ENCODE measurements around the gene HGS. TPM values are rescaled to one million over a fixed set of nuclear protein-coding genes. Genes with fewer than 3 reads are reported as not detected.

Gene HGS
- polyA plus RNA-seq, 1 donor from 2014 or later, result 81.1 TPM

DNA sequence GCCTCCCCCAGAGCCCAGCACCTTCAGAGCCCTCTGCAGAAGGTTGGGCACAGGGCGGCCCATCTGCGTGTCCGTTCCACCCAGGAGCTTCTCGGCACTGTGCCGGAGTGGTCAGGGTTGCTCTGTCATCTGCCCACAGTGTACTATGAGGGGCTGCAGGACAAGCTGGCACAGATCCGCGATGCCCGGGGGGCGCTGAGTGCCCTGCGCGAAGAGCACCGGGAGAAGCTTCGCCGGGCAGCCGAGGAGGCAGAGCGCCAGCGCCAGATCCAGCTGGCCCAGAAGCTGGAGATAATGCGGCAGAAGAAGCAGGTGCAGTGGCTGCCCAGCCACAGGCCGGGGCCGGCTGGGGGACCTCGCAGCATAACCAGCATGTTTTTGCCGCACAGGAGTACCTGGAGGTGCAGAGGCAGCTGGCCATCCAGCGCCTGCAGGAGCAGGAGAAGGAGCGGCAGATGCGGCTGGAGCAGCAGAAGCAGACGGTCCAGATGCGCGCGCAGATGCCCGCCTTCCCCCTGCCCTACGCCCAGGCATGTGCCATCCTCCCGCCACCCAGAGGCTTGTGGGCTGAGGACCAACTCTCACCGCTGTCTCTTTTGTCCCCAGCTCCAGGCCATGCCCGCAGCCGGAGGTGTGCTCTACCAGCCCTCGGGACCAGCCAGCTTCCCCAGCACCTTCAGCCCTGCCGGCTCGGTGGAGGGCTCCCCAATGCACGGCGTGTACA lies 12.6 kb downstream of the HGS start:
- H3F3A ChIP-seq (ENCODE audit: insufficient read depth, low read length, poor library complexity, severe bottlenecking), result no peaks in the 10 kb centered on the region
- H3K79me2 ChIP-seq (replicated peaks; ENCODE audit: insufficient read depth, low read length), result no peaks in the 10 kb centered on the region
- H3K9ac ChIP-seq (ENCODE audit: low read length), result no peak overlapping the region
- no peaks in the 10 kb centered on the region for H3K9me3 ChIP-seq (ENCODE audit: low read length)
- no peak overlapping the region for H3K4me3 ChIP-seq (ENCODE audit: low read length)
- no peaks in the 10 kb centered on the region for H4K20me1 ChIP-seq (ENCODE audit: insufficient read depth)
- H3K9me2 ChIP-seq (ENCODE audit: insufficient read depth, low read length), result no peaks in the 10 kb centered on the region
- H3K27ac ChIP-seq (ENCODE audit: low read length), result no peak overlapping the region
- H3K4me2 ChIP-seq (ENCODE audit: low read length), result no peak overlapping the region
- H3K36me3 ChIP-seq (ENCODE audit: insufficient read depth, low read length), result peaks cover 5% of the 10 kb centered on the region
- TF ChIP-seq EZH2 (IDR thresholded peaks at IDR 0.05; ENCODE audit: borderline replicate concordance, insufficient read depth, low read length, poor library complexity, severe bottlenecking), result no peak
- TF ChIP-seq REST (IDR thresholded peaks at IDR 0.05; ENCODE audit: borderline replicate concordance), result no peak
- TF ChIP-seq SMC3 (conservative IDR thresholded peaks at IDR 0.05; ENCODE audit: poor library complexity), result no peak
- H3K27me3 ChIP-seq (ENCODE audit: insufficient read depth, low read depth, low read length), result no peaks in the 10 kb centered on the region
- no peak overlapping the region for H2AFZ ChIP-seq (ENCODE audit: low read depth, low read length)

DNA sequence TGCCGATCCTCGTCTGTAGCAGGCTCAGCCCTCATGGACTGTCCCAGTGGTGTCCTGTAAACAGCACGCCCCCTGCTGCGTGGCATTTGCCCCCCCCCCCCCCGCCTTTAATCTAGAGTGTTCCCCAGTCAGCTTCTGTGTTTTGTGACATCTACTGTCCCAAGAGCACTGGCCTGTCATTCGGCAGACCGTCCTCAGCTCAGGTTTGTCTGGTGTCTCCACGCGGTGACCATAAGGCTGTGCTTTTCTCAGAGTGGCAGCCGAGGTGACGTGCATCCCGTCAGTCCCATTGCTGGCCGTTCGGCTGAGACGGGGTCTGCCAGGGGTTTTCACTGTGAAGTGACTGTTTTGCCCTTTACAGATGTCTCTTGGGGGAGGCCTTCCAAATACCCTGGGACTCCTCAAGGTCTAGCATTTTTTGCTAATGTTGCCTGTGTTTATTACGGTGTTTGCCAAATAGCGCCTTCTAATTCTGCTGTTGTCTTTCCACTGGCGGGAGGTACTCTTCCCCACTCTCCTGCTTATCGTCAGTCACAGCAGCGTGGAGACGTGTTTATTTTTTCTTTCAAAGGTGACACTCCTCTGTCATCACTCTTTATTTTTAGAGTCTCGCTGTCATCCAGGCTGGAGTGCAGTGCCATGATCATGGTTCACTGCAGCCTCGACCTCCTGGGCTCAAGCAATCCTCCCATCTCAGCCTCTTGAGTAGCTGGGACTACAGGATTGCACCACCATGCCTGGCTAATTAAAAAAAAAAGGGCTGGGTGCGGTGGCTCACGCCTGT lies 13.6 kb downstream of the HGS start:
- no peaks in the 10 kb centered on the region for H4K20me1 ChIP-seq (ENCODE audit: insufficient read depth)

GRCh38 chr17:81700353-81701287 lies 16.8 kb downstream of the HGS start:
- no peak overlapping the region for H3K4me3 ChIP-seq (ENCODE audit: low read length)
- peaks cover 25% of the 10 kb centered on the region for H3K79me2 ChIP-seq (replicated peaks; ENCODE audit: insufficient read depth, low read length)
- TF ChIP-seq EZH2 (IDR thresholded peaks at IDR 0.05; ENCODE audit: borderline replicate concordance, insufficient read depth, low read length, poor library complexity, severe bottlenecking), result no peak
- TF ChIP-seq MXI1 (conservative IDR thresholded peaks at IDR 0.05; ENCODE audit: poor library complexity, severe bottlenecking), result no peak
- TF ChIP-seq POLR2AphosphoS5 (IDR thresholded peaks at IDR 0.05), result no peak
- TF ChIP-seq SMC3 (conservative IDR thresholded peaks at IDR 0.05; ENCODE audit: poor library complexity), result no peak
- no peak for TF ChIP-seq CTCF (IDR thresholded peaks at IDR 0.05; ENCODE audit: poor library complexity, severe bottlenecking)
- TF ChIP-seq EP300 (conservative IDR thresholded peaks at IDR 0.05; ENCODE audit: poor library complexity, severe bottlenecking), result no peak
- no peak for TF ChIP-seq TAF1 (IDR thresholded peaks at IDR 0.05; ENCODE audit: low read depth)
- TF ChIP-seq REST (IDR thresholded peaks at IDR 0.05; ENCODE audit: borderline replicate concordance), result no peak

More for the DNA sequence above, 13.6 kb downstream of the HGS start:
- Histone ChIP-seq H3K9me3 (ENCODE audit: low read length) (no peaks in the 10 kb centered on the region), H3K9ac (ENCODE audit: low read length) (no peak overlapping the region), H2AFZ (ENCODE audit: low read depth, low read length) (no peak overlapping the region), H3K4me2 (ENCODE audit: low read length) (no peak overlapping the region), H3K27ac (ENCODE audit: low read length) (no peak overlapping the region), H3K9me2 (ENCODE audit: insufficient read depth, low read length) (no peaks in the 10 kb centered on the region), H3K4me3 (ENCODE audit: low read length) (no peak overlapping the region), H3F3A (ENCODE audit: insufficient read depth, low read length, poor library complexity, severe bottlenecking) (no peaks in the 10 kb centered on the region), H3K27me3 (ENCODE audit: insufficient read depth, low read depth, low read length) (no peaks in the 10 kb centered on the region), H3K36me3 (ENCODE audit: insufficient read depth, low read length) (peaks cover 5% of the 10 kb centered on the region), H3K79me2 (replicated peaks; ENCODE audit: insufficient read depth, low read length) (peaks cover 7% of the 10 kb centered on the region)
- TF ChIP-seq EP300 (conservative IDR thresholded peaks at IDR 0.05; ENCODE audit: poor library complexity, severe bottlenecking) (no peak), SMC3 (conservative IDR thresholded peaks at IDR 0.05; ENCODE audit: poor library complexity) (no peak), RAD21 (conservative IDR thresholded peaks at IDR 0.05) (no peak), MXI1 (conservative IDR thresholded peaks at IDR 0.05; ENCODE audit: poor library complexity, severe bottlenecking) (no peak), POLR2AphosphoS5 (IDR thresholded peaks at IDR 0.05) (no peak)

More at GRCh38 chr17:81700353-81701287, 16.8 kb downstream of the HGS start:
- Histone ChIP-seq H4K20me1 (ENCODE audit: insufficient read depth) (no peaks in the 10 kb centered on the region), H3K9me2 (ENCODE audit: insufficient read depth, low read length) (no peaks in the 10 kb centered on the region), H3K27ac (ENCODE audit: low read length) (no peak overlapping the region), H3F3A (ENCODE audit: insufficient read depth, low read length, poor library complexity, severe bottlenecking) (no peaks in the 10 kb centered on the region), H3K36me3 (ENCODE audit: insufficient read depth, low read length) (peaks cover 5% of the 10 kb centered on the region), H2AFZ (ENCODE audit: low read depth, low read length) (no peak overlapping the region), H3K9ac (ENCODE audit: low read length) (no peak overlapping the region), H3K27me3 (ENCODE audit: insufficient read depth, low read depth, low read length) (no peaks in the 10 kb centered on the region), H3K4me2 (ENCODE audit: low read length) (no peak overlapping the region), H3K9me3 (ENCODE audit: low read length) (no peaks in the 10 kb centered on the region)
